SK-N-SH treated with all-trans-retinoic acid at 6 μM for 48 hours (cell line): ENCODE measurements around the gene C1QTNF2.

ENCODE experiments used
- ATAC-seq: fragments of 200-7000 bp; cut with Tn5 transposase; 3 replicates; pipeline ENCODE4 v1.9.1; 2020; ENCODE audit warnings: mild to moderate bottlenecking, moderate library complexity
- ARNTL ChIP-seq: fragments of 450-650 bp; formaldehyde crosslinking; IDR thresholded peaks from 2 replicates; pipeline ENCODE4 v1.5.0; 2020; ENCODE audit warnings: low read depth, mild to moderate bottlenecking, moderate library complexity, borderline replicate concordance
- BACH2 ChIP-seq: fragments of 250-450 bp; sonication (Bioruptor Pico); IDR thresholded peaks from 2 replicates; pipeline ENCODE4 v1.9.0; 2021; ENCODE audit warnings: mild to moderate bottlenecking, borderline replicate concordance
- CSDC2 ChIP-seq: fragments of 250-450 bp; sonication (Bioruptor Pico); IDR thresholded peaks from 2 replicates; pipeline ENCODE4 v1.5.0; 2020; ENCODE audit warnings: mild to moderate bottlenecking, moderate library complexity
- ESRRG ChIP-seq: fragments of 250-450 bp; sonication (Bioruptor Pico); IDR thresholded peaks from 2 replicates; pipeline ENCODE4 v1.6.1; 2021; ENCODE audit warnings: mild to moderate bottlenecking
- GLIS3 ChIP-seq: fragments of 250-450 bp; sonication (Bioruptor Pico); IDR thresholded peaks from 2 replicates; pipeline ENCODE4 v1.5.0; 2020; ENCODE audit warnings: mild to moderate bottlenecking, moderate library complexity
- ISL1 ChIP-seq: fragments of 250-450 bp; sonication (Bioruptor Pico); IDR thresholded peaks from 2 replicates; pipeline ENCODE4 v2.1.2; 2022; ENCODE audit warnings: mild to moderate bottlenecking, moderate library complexity
- OSR1 ChIP-seq: fragments of 250-450 bp; sonication (Bioruptor Pico); IDR thresholded peaks from 2 replicates; pipeline ENCODE4 v1.8.0; 2022; ENCODE audit warnings: moderate library complexity, mild to moderate bottlenecking, inconsistent platforms
- PPARA ChIP-seq: fragments of 250-450 bp; sonication (Bioruptor Pico); IDR thresholded peaks from 2 replicates; pipeline ENCODE4 v1.5.0; 2020; ENCODE audit warnings: mild to moderate bottlenecking, borderline replicate concordance
- RARB ChIP-seq: fragments of 250-450 bp; sonication (Bioruptor Pico); IDR thresholded peaks from 2 replicates; pipeline ENCODE4 v1.8.0; 2021; ENCODE audit warnings: mild to moderate bottlenecking, moderate library complexity
- SNAI2 ChIP-seq: fragments of 250-450 bp; sonication (Bioruptor Pico); IDR thresholded peaks from 2 replicates; pipeline ENCODE4 v1.5.0; 2020; ENCODE audit warnings: mild to moderate bottlenecking, moderate library complexity
- TCF4 ChIP-seq: fragments of 250-450 bp; sonication (Bioruptor Pico); IDR thresholded peaks from 2 replicates; pipeline ENCODE4 v1.8.0; 2021; ENCODE audit warnings: mild to moderate bottlenecking, moderate library complexity, borderline replicate concordance
- ZC3H10 ChIP-seq: fragments of 250-450 bp; sonication (Bioruptor Pico); IDR thresholded peaks from 2 replicates; pipeline ENCODE4 v1.5.1; 2021; ENCODE audit warnings: mild to moderate bottlenecking, moderate library complexity
- ZFP3 ChIP-seq: fragments of 250-450 bp; sonication (Bioruptor Pico); IDR thresholded peaks from 2 replicates; pipeline ENCODE4 v1.5.0; 2020; ENCODE audit warnings: mild to moderate bottlenecking, moderate library complexity
- ZFP30 ChIP-seq: fragments of 450-650 bp; formaldehyde crosslinking; IDR thresholded peaks from 2 replicates; pipeline ENCODE4 v1.5.0; 2022; ENCODE audit warnings: mild to moderate bottlenecking, moderate library complexity
- ZNF565 ChIP-seq: fragments of 450-650 bp; formaldehyde crosslinking; conservative IDR thresholded peaks from 2 replicates; pipeline ENCODE4 v1.5.0; 2020; ENCODE audit warnings: low read depth, mild to moderate bottlenecking, moderate library complexity
- ZNF70 ChIP-seq: fragments of 450-650 bp; formaldehyde crosslinking; IDR thresholded peaks from 2 replicates; pipeline ENCODE4 v1.5.0; 2020; ENCODE audit warnings: mild to moderate bottlenecking, moderate library complexity
- ZNF8 ChIP-seq: fragments of 450-650 bp; formaldehyde crosslinking; IDR thresholded peaks from 2 replicates; pipeline ENCODE4 v1.5.0; 2020; ENCODE audit warnings: mild to moderate bottlenecking, moderate library complexity
- TF ChIP-seq, protein P1 (sequence below): fragments of 250-450 bp; sonication (Bioruptor Pico); IDR thresholded peaks from 2 replicates; pipeline ENCODE4 v1.5.1; 2021; ENCODE audit warnings: mild to moderate bottlenecking, moderate library complexity
- TF ChIP-seq, protein P2 (sequence below): fragments of 250-450 bp; sonication (Bioruptor Pico); IDR thresholded peaks from 2 replicates; pipeline ENCODE4 v1.5.1; 2020; ENCODE audit warnings: low read depth, mild to moderate bottlenecking, moderate library complexity
- TF ChIP-seq, protein P3 (sequence below): fragments of 250-450 bp; sonication (Bioruptor Pico); IDR thresholded peaks from 2 replicates; pipeline ENCODE4 v1.8.0; 2020; ENCODE audit warnings: mild to moderate bottlenecking, moderate library complexity, borderline replicate concordance
- TF ChIP-seq, protein P4 (sequence below): fragments of 250-450 bp; sonication (Bioruptor Pico); IDR thresholded peaks from 2 replicates; pipeline ENCODE4 v1.5.0; 2020; ENCODE audit warnings: mild to moderate bottlenecking, moderate library complexity

Gene C1QTNF2

DNA sequence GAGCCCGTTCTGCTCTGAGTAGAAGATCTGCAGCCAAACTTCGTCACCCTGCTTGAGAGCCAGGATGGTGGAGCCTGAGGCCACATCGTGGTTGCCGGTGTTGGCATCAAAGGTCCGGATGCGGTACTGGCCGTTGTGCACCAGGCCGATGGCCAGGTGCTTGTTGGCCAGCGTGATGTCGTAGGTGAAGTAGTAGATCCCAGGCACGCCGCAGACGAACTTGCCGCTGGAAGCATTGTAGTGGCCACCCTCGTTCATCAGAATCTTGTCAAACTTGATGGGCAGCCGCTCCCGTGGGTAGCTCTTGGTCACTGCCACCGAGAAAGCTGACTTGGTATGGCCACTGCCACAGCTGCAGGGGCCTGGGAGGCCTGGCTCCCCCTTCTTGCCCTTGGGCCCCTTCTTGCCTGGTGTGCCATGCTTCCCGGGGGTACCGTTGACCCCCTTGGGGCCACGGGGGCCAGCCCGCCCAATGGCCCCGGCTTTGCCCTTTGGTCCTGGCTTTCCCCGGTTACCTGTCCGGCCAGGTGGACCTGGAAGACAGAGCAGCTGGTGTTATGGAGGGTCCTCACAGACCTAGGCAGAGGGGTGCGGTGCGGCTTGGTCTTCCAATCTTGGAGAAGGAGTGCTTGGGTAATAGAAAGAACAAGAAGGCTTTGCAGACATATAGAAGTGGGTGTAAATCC, 21.0 kb downstream of the C1QTNF2 start:
- no peak for TF ChIP-seq SNAI2 (CRISPR knock-in tag)
- no peak for TF ChIP-seq OSR1 (CRISPR knock-in tag)
- no peak for TF ChIP-seq ZNF565
- TF ChIP-seq ZC3H10, result no peak
- TF ChIP-seq, protein P1, sequence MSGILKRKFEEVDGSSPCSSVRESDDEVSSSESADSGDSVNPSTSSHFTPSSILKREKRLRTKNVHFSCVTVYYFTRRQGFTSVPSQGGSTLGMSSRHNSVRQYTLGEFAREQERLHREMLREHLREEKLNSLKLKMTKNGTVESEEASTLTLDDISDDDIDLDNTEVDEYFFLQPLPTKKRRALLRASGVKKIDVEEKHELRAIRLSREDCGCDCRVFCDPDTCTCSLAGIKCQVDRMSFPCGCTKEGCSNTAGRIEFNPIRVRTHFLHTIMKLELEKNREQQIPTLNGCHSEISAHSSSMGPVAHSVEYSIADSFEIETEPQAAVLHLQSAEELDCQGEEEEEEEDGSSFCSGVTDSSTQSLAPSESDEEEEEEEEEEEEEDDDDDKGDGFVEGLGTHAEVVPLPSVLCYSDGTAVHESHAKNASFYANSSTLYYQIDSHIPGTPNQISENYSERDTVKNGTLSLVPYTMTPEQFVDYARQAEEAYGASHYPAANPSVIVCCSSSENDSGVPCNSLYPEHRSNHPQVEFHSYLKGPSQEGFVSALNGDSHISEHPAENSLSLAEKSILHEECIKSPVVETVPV (CRISPR knock-in tag), result no peak
- TF ChIP-seq, protein P2, sequence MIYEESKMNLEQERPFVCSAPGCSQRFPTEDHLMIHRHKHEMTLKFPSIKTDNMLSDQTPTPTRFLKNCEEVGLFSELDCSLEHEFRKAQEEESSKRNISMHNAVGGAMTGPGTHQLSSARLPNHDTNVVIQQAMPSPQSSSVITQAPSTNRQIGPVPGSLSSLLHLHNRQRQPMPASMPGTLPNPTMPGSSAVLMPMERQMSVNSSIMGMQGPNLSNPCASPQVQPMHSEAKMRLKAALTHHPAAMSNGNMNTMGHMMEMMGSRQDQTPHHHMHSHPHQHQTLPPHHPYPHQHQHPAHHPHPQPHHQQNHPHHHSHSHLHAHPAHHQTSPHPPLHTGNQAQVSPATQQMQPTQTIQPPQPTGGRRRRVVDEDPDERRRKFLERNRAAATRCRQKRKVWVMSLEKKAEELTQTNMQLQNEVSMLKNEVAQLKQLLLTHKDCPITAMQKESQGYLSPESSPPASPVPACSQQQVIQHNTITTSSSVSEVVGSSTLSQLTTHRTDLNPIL (CRISPR knock-in tag), result no peak
- TF ChIP-seq TCF4 (CRISPR knock-in tag), result no peak
- TF ChIP-seq ESRRG, result no peak
- TF ChIP-seq ZNF70 (CRISPR knock-in tag), result no peak
- ATAC-seq, result no peak

DNA sequence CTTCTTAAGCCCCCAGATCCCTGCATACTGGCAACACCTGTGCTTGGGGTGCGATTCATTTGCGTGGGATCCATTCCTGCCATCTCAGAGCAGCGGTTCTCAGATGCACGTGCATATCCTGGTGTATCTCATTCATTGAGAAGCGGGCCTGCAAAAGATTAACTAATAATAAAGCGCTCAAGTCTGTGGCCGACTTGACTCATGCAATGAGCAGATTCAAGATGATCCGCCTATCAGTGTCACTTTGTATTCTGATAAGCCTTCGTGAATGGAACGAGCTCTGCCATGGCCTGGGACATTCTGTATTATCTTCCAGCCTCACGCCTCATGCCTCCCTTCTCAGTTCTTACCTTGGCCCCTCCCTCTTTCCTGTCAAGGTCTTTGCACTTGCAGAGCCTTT, 22.3 kb downstream of the C1QTNF2 start:
- TF ChIP-seq GLIS3 (CRISPR knock-in tag), result no peak
- TF ChIP-seq, protein P1 (CRISPR knock-in tag), result no peak
- TF ChIP-seq ZFP30 (CRISPR knock-in tag), result no peak
- no peak for TF ChIP-seq TCF4 (CRISPR knock-in tag)
- TF ChIP-seq OSR1 (CRISPR knock-in tag), result no peak
- TF ChIP-seq ARNTL, result no peak
- TF ChIP-seq ISL1 (CRISPR knock-in tag), result no peak
- no peak for TF ChIP-seq BACH2
- TF ChIP-seq, protein P3, sequence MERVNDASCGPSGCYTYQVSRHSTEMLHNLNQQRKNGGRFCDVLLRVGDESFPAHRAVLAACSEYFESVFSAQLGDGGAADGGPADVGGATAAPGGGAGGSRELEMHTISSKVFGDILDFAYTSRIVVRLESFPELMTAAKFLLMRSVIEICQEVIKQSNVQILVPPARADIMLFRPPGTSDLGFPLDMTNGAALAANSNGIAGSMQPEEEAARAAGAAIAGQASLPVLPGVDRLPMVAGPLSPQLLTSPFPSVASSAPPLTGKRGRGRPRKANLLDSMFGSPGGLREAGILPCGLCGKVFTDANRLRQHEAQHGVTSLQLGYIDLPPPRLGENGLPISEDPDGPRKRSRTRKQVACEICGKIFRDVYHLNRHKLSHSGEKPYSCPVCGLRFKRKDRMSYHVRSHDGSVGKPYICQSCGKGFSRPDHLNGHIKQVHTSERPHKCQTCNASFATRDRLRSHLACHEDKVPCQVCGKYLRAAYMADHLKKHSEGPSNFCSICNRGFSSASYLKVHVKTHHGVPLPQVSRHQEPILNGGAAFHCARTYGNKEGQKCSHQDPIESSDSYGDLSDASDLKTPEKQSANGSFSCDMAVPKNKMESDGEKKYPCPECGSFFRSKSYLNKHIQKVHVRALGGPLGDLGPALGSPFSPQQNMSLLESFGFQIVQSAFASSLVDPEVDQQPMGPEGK (CRISPR knock-in tag), result no peak
- TF ChIP-seq ZNF8, result no peak
- TF ChIP-seq ESRRG, result no peak
- TF ChIP-seq RARB (CRISPR knock-in tag), result no peak
- no peak for TF ChIP-seq ZC3H10
- TF ChIP-seq ZNF565, result no peak
- no peak for ATAC-seq

DNA sequence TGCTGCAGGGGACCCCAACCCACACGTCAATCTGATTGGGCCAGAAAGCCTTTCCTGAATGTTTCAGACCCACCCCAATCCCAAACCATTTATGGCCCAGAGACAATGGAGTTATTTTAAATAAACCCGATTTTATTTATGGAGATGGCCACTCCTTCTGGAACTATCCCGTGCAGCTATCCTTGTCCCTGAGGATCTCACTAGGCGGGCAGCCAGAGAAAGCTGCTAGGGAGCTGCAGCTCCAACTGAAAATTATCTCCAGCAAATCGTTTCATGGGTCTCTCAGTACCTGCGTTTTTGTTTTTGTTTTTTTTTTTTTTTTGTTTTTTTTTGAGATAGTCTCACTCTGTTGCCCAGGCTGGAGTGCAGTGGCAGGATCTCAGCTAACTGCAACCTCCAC, 23.0 kb downstream of the C1QTNF2 start:
- no peak for ATAC-seq
- TF ChIP-seq ZNF565 (no peak), ARNTL (no peak), BACH2 (no peak), ZFP3 (no peak), ZNF8 (no peak), ESRRG (no peak), ZFP30 (CRISPR knock-in tag) (no peak), CSDC2 (no peak), PPARA (no peak), SNAI2 (CRISPR knock-in tag) (no peak), TCF4 (CRISPR knock-in tag) (no peak), RARB (CRISPR knock-in tag) (no peak)
- TF ChIP-seq, protein P4, sequence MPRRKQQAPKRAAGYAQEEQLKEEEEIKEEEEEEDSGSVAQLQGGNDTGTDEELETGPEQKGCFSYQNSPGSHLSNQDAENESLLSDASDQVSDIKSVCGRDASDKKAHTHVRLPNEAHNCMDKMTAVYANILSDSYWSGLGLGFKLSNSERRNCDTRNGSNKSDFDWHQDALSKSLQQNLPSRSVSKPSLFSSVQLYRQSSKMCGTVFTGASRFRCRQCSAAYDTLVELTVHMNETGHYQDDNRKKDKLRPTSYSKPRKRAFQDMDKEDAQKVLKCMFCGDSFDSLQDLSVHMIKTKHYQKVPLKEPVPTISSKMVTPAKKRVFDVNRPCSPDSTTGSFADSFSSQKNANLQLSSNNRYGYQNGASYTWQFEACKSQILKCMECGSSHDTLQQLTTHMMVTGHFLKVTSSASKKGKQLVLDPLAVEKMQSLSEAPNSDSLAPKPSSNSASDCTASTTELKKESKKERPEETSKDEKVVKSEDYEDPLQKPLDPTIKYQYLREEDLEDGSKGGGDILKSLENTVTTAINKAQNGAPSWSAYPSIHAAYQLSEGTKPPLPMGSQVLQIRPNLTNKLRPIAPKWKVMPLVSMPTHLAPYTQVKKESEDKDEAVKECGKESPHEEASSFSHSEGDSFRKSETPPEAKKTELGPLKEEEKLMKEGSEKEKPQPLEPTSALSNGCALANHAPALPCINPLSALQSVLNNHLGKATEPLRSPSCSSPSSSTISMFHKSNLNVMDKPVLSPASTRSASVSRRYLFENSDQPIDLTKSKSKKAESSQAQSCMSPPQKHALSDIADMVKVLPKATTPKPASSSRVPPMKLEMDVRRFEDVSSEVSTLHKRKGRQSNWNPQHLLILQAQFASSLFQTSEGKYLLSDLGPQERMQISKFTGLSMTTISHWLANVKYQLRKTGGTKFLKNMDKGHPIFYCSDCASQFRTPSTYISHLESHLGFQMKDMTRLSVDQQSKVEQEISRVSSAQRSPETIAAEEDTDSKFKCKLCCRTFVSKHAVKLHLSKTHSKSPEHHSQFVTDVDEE (CRISPR knock-in tag), result no peak
- TF ChIP-seq, protein P2 (CRISPR knock-in tag), result no peak
